ENCODE data around the gene VARS1. TPM values are rescaled to one million over a fixed set of nuclear protein-coding genes. Genes with fewer than 3 reads are reported as not detected.

Gene VARS1
- total RNA-seq, 2 experiments from 2014 or later: 51.2 to 137 TPM

DNA sequence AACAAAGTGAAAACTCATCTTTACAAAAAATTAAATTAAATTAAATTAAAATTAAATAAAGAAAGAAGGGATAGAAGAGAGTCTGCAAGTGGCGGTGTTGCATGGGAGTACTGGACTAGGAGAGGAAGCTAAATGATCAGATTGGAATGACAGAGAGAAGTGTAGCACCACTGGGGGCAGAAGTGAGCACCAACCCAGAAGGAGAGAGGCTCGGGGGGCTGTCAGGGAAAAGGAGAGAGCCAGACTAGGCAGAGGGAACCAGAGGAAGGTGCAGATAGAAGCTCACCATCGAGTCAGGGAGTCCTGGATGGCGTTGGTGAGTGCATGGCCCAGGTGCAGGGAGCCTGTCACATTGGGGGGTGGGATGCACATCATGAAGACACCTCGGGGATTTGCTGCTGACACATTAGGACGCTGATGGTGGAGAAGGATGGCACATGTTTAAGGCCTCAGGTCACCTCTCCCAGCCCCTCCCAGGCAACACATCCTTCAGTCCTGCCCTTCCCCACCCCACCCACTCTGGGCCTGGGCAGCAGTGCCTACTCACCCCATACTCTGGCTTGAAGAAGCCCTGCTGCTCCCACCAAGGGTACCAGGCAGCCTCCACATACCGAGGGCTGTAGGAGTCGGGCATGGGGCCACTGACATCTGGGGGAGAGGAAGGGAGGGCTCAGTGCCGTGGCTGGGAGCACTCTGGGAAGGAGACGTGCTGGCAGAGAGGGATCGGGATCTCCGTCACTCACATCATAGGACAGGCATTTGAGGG is 4.0 kb downstream of the VARS1 start:
- no TSS peak for BruUV-seq (replicated peaks)
- Histone ChIP-seq H3K4me3 (ENCODE audit: low read depth, low read length, poor library complexity, severe bottlenecking) (no peak overlapping the region), H3K9me2 (ENCODE audit: insufficient read depth, low read length) (no peaks in the 10 kb centered on the region), H3K4me2 (ENCODE audit: low read length) (no peak overlapping the region), H2AFZ (ENCODE audit: low read length) (no peak overlapping the region), H3K4me1 (ENCODE audit: insufficient read depth, low read length, poor library complexity, severe bottlenecking) (peaks cover 55% of the 10 kb centered on the region), H4K20me1 (ENCODE audit: insufficient read depth, low read length) (no peaks in the 10 kb centered on the region), H3K9me3 (ENCODE audit: low read length) (no peaks in the 10 kb centered on the region), H3K79me2 (ENCODE audit: insufficient read depth, low read depth, low read length) (peaks cover 40% of the 10 kb centered on the region), H3K36me3 (ENCODE audit: insufficient read depth, low read length) (peaks cover 62% of the 10 kb centered on the region), H3K27ac (ENCODE audit: low read depth, low read length, poor library complexity, severe bottlenecking) (no peak overlapping the region)
- ChIA-PET POLR2A (no interaction called here), CTCF (ENCODE audit: unreplicated experiment) (no interaction called here)
- peak; percentile 58 for DNase-seq (ENCODE audit: low spot score)
- TF ChIP-seq, protein P1, sequence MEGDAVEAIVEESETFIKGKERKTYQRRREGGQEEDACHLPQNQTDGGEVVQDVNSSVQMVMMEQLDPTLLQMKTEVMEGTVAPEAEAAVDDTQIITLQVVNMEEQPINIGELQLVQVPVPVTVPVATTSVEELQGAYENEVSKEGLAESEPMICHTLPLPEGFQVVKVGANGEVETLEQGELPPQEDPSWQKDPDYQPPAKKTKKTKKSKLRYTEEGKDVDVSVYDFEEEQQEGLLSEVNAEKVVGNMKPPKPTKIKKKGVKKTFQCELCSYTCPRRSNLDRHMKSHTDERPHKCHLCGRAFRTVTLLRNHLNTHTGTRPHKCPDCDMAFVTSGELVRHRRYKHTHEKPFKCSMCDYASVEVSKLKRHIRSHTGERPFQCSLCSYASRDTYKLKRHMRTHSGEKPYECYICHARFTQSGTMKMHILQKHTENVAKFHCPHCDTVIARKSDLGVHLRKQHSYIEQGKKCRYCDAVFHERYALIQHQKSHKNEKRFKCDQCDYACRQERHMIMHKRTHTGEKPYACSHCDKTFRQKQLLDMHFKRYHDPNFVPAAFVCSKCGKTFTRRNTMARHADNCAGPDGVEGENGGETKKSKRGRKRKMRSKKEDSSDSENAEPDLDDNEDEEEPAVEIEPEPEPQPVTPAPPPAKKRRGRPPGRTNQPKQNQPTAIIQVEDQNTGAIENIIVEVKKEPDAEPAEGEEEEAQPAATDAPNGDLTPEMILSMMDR (conservative IDR thresholded peaks at IDR 0.05; ENCODE audit: low read length): peak; percentile 81
- no peak for TF ChIP-seq EZH2phosphoT487 (IDR thresholded peaks at IDR 0.05; ENCODE audit: borderline replicate concordance, low read depth, low read length)
- intact Hi-C loops (cut with micrococcal nuclease; ENCODE audit: unreplicated experiment): loop anchor here (10.0 kb wide), 1 partner anchor 247 kb away; the partner anchor contains the start of genes ATP6V1G2, DDX39B and NFKBIL1

GRCh38 chr6:31785475-31785874 is 10.1 kb downstream of the VARS1 start:
- Histone ChIP-seq H3K9me3 (ENCODE audit: low read length) (no peaks in the 10 kb centered on the region), H3K4me2 (ENCODE audit: low read length) (no peak overlapping the region), H4K20me1 (ENCODE audit: insufficient read depth, low read length) (no peaks in the 10 kb centered on the region), H3K4me3 (ENCODE audit: low read depth, low read length, poor library complexity, severe bottlenecking) (no peak overlapping the region), H3K27ac (ENCODE audit: low read depth, low read length, poor library complexity, severe bottlenecking) (no peak overlapping the region), H3K36me3 (ENCODE audit: insufficient read depth, low read length) (peaks cover 90% of the 10 kb centered on the region), H2AFZ (ENCODE audit: low read length) (no peak overlapping the region), H3K4me1 (ENCODE audit: insufficient read depth, low read length, poor library complexity, severe bottlenecking) (peaks cover 25% of the 10 kb centered on the region), H3K79me2 (ENCODE audit: insufficient read depth, low read depth, low read length) (peaks cover 10% of the 10 kb centered on the region; the same call in 1 of the 2 replicates), H3K9me2 (ENCODE audit: insufficient read depth, low read length) (no peaks in the 10 kb centered on the region)
- TF ChIP-seq, protein P1 (conservative IDR thresholded peaks at IDR 0.05; ENCODE audit: low read length): no peak
- no peak for TF ChIP-seq EZH2phosphoT487 (IDR thresholded peaks at IDR 0.05; ENCODE audit: borderline replicate concordance, low read depth, low read length)
- BruUV-seq (replicated peaks): no TSS peak
- CTCF ChIA-PET (ENCODE audit: unreplicated experiment): no interaction called here
- POLR2A ChIA-PET: interaction anchor here (0.6 to 0.7 kb wide), 2 partner anchors 21 to 380 kb away, joined by 3 to 6 read pairs; partner anchors contain the start of gene LSM2
- no peak for DNase-seq (ENCODE audit: low spot score)
- intact Hi-C loops (cut with micrococcal nuclease; ENCODE audit: unreplicated experiment): loop anchor here (5.0 kb wide), 2 partner anchors 43 to 163 kb away; partner anchors contain the start of genes MSH5 and PRRC2A

Measured in OCI-LY7 (cell line).